HTERT RPE-1 (cell line): Measurements from ENCODE around the gene NTSR2.

Source experiments
- in situ Hi-C: fragments of 300-500 bp; cut with MboI; formaldehyde crosslinking; loops from 4 replicates; pipeline ENCODE4 v1.14.3; 2020; ENCODE audit warnings: low sequenced_read_pairs

The NTSR2 gene, protein sequence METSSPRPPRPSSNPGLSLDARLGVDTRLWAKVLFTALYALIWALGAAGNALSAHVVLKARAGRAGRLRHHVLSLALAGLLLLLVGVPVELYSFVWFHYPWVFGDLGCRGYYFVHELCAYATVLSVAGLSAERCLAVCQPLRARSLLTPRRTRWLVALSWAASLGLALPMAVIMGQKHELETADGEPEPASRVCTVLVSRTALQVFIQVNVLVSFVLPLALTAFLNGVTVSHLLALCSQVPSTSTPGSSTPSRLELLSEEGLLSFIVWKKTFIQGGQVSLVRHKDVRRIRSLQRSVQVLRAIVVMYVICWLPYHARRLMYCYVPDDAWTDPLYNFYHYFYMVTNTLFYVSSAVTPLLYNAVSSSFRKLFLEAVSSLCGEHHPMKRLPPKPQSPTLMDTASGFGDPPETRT

GRCh38 chr2:11669454-11670291 is at the start of gene NTSR2:
Gene NTSR2, minus strand, starts transcription at chr2:11670195. Its CDS starts 66 bp downstream, at chr2:11670129.
- in situ Hi-C loops = no loop called here

- in situ Hi-C loops = no loop called here
Observed at GRCh38 chr2:11719230-11719977, 49.4 kb upstream of the NTSR2 start.

DNA sequence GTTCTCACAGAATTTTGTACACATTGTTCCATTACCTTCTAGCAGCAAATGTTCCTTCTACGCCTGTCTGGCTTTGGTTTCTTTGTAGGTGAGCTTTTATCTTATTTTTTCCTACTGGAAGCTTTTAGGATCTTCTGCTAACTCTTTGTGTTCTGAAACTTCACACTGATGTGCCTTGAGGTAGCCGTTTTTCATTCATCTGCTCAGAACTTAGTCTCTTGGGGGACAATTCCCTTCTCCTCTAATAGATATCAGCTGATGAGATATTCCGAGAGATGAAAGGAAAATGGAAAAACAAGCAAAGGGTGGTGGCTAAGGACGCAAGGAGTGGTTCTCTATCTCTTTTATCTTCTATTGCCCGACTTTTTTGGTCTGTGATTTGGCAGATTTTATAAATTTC is 48.6 kb upstream of the NTSR2 start:
- in situ Hi-C loops = no loop called here

DNA sequence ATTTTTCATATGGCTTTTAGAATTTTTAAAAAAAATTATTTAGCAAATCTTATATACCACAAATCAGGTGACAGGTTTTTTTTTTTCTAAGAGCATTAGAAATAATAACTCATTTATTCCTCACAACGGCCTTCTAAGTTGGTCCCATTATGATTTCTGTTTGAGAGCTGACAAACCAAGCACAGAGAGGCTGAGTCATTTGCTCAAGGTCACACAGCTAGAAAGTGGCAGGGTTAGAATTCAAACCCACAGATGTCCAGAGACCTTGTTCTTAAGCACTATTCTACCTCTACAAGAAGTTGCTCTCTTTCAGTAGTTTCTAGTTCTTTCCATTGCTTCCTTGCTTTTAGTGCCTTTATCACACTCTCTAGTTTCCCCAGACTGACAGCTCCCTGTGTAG is 47.6 kb upstream of the NTSR2 start:
- in situ Hi-C loops = no loop called here

- in situ Hi-C loops = no loop called here
Observed at GRCh38 chr2:11716689-11717321, 46.8 kb upstream of the NTSR2 start.

- in situ Hi-C loops = no loop called here
Observed at GRCh38 chr2:11715987-11716652, 46.1 kb upstream of the NTSR2 start.

DNA sequence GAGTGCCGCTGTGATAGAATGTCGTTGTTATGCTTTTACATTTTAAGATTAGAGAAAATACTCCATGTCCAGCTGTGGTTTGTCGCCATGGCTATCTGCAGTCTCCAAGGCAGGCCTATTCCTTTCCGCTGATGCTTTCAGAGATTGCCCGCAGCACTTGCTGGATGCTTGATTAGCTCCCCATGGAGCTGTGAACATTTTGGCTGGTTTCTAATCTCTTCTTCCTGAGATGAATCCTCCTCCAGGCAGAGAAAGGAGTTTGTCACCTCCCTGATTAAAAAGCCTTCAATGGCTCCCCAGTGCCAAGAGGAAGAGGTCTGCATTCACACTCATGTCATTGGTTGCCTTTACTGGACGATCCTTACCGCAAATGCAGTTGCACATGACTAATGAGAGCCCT is 43.8 kb upstream of the NTSR2 start:
- in situ Hi-C loops = no loop called here

DNA sequence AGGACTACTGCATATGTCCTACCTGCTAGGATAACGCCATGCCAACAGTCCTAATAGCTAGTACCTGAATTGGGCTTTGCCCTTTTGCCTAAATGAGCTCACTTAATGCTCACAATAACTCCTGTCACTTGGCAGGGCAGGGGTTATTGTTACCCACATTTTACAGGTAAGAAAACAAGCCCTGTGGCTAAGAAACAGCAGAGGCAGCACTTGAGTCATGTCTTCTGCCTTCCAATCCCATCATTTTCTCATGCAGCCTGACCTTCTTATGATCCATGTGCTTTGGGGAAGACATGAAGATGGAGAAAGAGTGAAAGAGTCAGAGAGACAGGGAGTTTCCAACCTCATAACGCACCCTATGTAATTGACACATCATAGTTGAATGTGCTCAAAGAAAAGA is 42.9 kb upstream of the NTSR2 start:
- in situ Hi-C loops = no loop called here

DNA sequence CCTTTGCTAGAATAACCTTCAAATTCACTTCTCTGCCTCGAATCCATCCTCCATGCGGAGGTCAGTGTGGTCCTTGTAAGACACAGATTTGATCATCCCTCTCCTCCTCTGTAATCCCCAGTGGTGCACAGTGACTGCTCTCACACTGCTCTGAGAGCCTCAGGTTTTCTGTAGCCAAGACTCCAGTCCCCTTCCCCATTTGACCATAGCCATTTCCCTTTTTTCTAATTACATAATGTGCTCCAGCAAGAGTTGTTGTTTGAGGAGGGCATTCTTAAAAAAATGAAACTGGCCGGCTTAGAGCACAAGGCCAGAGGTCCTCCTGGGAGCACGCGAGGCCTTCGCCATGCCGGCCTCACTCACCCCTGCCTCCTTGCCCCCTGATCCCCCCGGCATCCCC is 41.8 kb upstream of the NTSR2 start:
- in situ Hi-C loops = no loop called here

DNA sequence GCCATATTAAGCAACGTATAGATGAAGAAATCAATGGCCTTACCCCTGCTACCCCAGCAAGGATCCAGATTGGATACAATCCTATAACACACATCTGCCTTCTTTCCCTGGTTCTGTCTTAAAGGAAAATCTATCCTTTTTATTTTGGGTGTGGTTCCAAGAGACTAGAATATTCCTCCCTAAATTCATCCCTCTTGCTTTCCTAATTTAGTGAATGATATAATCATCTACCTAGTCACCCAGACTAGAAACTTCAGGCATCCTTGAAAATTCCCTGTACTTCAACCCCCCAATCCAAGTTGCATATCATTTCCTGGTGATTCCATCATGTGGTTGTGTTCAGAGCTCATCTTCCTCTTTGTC is 41.3 kb upstream of the NTSR2 start:
- in situ Hi-C loops = no loop called here

GRCh38 chr2:11710632-11711353 is 40.8 kb upstream of the NTSR2 start:
- in situ Hi-C loops = no loop called here

DNA sequence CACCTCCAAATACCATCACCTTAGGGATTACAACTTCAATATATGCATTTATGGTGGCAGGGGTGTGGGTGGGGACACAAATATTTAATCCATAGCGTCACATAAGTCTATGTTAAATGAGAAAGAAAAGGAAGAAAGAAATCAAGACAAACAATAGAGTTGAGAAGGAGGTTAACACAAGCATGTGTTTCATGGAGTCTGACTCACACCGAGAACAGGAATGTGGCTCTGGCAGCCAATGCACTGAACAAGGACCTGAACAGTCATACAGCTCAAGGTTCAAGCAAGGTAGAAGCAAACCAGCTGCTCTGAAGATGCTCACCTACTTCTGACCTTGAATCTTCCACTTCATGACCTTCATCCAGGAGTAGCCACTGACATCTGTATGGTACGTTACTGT is 40.2 kb upstream of the NTSR2 start:
- in situ Hi-C loops = no loop called here

DNA sequence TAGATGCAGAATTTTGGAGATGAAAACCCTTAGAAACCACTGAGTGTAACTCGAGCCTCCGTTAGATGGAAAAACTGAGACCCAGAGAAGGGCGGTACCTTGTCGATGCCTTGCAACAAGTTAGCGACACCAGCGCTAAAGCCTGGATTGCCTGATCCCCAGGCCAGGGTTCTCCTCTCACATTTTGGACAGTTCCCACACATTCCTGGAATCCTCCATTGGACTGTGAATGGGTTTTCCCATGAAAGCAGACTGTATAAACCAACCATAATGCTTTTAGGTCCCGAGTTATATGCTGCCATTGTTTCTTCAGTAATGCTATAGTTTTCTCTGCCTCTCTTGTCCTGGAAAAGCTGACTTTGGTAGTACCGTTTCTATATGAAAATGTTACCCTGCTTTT is 39.3 kb upstream of the NTSR2 start:
- in situ Hi-C loops = no loop called here

GRCh38 chr2:11708106-11708505 is 38.1 kb upstream of the NTSR2 start:
- in situ Hi-C loops = no loop called here

GRCh38 chr2:11705711-11706110 is 35.7 kb upstream of the NTSR2 start:
- in situ Hi-C loops = no loop called here

DNA sequence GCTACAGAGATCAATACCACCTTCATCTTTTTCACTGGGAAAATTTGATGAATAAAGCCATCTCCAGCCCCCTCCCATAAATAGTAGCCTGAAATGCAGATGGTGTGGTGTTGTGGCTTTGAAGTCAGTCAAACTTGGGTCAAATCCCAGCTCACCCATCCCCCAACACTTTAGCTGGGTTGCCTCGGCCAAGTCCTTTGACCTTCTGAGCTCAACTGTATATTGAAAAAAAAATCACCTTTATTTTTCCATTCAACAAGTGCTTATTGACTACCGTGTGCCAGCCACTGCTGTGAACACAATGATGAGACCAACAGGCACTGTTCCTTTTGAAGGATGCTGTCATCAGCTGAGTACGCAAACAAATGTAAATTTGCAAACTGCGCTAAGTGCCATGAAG is 35.1 kb upstream of the NTSR2 start:
- in situ Hi-C loops = no loop called here

DNA sequence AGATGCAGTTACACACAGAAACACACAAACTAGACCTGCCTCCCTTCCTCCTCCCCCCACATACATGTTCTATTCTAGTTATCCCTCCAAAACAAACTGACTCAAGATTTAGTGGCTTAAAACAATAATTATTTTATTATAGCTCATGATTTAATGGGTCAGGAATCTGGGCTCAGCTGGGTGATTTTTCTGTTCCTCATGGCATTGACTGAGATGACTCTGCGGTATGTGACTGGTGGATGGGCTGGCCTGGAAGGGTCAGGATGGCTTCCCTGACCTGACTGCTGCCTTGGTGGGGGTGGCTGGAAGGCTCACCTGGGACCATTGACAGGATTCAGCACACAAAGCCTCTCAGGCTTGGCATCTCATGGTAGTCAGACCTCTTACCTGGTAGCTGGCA is 33.7 kb upstream of the NTSR2 start:
- in situ Hi-C loops = no loop called here

DNA sequence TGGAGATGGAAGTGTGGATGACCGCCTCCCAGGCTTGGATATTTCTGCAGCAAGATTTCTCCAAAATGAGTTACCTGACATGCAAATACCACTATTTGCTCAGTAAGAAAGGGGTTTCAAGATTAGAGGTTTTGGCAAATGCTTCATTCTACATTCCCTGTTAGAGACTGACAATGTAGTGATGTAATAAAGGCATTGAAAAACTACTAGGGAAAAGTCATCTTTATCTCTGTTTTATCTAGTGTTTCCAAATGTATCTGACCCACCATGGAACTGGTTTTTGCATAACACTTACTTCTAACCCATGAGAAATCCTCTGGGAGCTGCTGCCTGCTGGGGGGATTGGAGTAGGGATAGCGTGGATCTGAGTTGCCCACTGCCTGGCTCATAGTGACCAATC is 33.0 kb upstream of the NTSR2 start:
- in situ Hi-C loops = no loop called here

GRCh38 chr2:11701751-11702301 is 31.8 kb upstream of the NTSR2 start:
- in situ Hi-C loops = no loop called here

GRCh38 chr2:11701206-11701605 is 31.2 kb upstream of the NTSR2 start:
- in situ Hi-C loops = no loop called here
